ENCODE measurements around the gene COLGALT1. TPM values are rescaled to one million over a fixed set of nuclear protein-coding genes. Genes with fewer than 3 reads are reported as not detected.
A peak's percentile ranks its signal among the peaks of the same experiment; 100 is the strongest.

COLGALT1 gene
- total RNA-seq, 1 donor from 2014 or later: 38.4 TPM

- Histone ChIP-seq H3K79me2 (ENCODE audit: low read depth) (peaks cover 13% of the 10 kb centered on the region), H3K27me3 (no peaks in the 10 kb centered on the region), H3K4me1 (no peaks in the 10 kb centered on the region), H3F3A (ENCODE audit: low read depth) (peaks cover 28% of the 10 kb centered on the region), H3K36me3 (no peaks in the 10 kb centered on the region), H3K4me2 (no peak overlapping the region), H2AFZ (replicated peaks) (no peak overlapping the region), H3K27ac (peak overlapping the region; percentile 24), H3K4me3 (no peak overlapping the region), H4K20me1 (ENCODE audit: low read depth) (peaks cover 12% of the 10 kb centered on the region), H3K9ac (no peak overlapping the region), H3K9me3 (ENCODE audit: low read depth) (no peaks in the 10 kb centered on the region)
- H3K27me3 Mint-ChIP-seq (ENCODE audit: insufficient read depth, low read depth): peaks cover 3% of the 10 kb centered on the region
- TF ChIP-seq EZH2 (IDR thresholded peaks at IDR 0.05) (no peak), EZH2phosphoT487 (IDR thresholded peaks at IDR 0.05) (no peak)
- TF ChIP-seq, protein P1, sequence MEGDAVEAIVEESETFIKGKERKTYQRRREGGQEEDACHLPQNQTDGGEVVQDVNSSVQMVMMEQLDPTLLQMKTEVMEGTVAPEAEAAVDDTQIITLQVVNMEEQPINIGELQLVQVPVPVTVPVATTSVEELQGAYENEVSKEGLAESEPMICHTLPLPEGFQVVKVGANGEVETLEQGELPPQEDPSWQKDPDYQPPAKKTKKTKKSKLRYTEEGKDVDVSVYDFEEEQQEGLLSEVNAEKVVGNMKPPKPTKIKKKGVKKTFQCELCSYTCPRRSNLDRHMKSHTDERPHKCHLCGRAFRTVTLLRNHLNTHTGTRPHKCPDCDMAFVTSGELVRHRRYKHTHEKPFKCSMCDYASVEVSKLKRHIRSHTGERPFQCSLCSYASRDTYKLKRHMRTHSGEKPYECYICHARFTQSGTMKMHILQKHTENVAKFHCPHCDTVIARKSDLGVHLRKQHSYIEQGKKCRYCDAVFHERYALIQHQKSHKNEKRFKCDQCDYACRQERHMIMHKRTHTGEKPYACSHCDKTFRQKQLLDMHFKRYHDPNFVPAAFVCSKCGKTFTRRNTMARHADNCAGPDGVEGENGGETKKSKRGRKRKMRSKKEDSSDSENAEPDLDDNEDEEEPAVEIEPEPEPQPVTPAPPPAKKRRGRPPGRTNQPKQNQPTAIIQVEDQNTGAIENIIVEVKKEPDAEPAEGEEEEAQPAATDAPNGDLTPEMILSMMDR (IDR thresholded peaks at IDR 0.05): no peak
- H3K27ac Mint-ChIP-seq: peak overlapping the region; percentile 15
- no peak overlapping the region for H3K4me3 Mint-ChIP-seq
- DNase-seq (ENCODE audit: low spot score): no peak
- H3K36me3 Mint-ChIP-seq: peaks cover 12% of the 10 kb centered on the region
- no peaks in the 10 kb centered on the region for H3K9me3 Mint-ChIP-seq
- peaks cover 13% of the 10 kb centered on the region for H3K4me1 Mint-ChIP-seq
Measured at GRCh38 chr19:17560205-17560595, 4.8 kb downstream of the COLGALT1 start.

GRCh38 chr19:17562097-17562496 is 6.6 kb downstream of the COLGALT1 start:
- no peaks in the 10 kb centered on the region for H3K4me1 ChIP-seq
- H4K20me1 ChIP-seq (ENCODE audit: low read depth): peaks cover 3% of the 10 kb centered on the region
- no peak for DNase-seq (ENCODE audit: low spot score)
- no peak overlapping the region for H3K4me3 ChIP-seq
- H3K4me3 Mint-ChIP-seq: no peak overlapping the region
- no peaks in the 10 kb centered on the region for H3K27me3 ChIP-seq
- H3K79me2 ChIP-seq (ENCODE audit: low read depth): no peaks in the 10 kb centered on the region
- H3K4me2 ChIP-seq: no peak overlapping the region
- no peak overlapping the region for H2AFZ ChIP-seq (replicated peaks)
- no peaks in the 10 kb centered on the region for H3K36me3 ChIP-seq
- peaks cover 10% of the 10 kb centered on the region for H3K4me1 Mint-ChIP-seq
- H3K9ac ChIP-seq: no peak overlapping the region
- no peak overlapping the region for H3K27ac ChIP-seq
- peaks cover 14% of the 10 kb centered on the region for H3F3A ChIP-seq (ENCODE audit: low read depth)
- H3K36me3 Mint-ChIP-seq: peaks cover 12% of the 10 kb centered on the region
- H3K9me3 Mint-ChIP-seq: no peaks in the 10 kb centered on the region
- TF ChIP-seq EZH2phosphoT487 (IDR thresholded peaks at IDR 0.05) (no peak), EZH2 (IDR thresholded peaks at IDR 0.05) (no peak)
- TF ChIP-seq, protein P1 (IDR thresholded peaks at IDR 0.05): no peak
- peaks cover 3% of the 10 kb centered on the region for H3K27me3 Mint-ChIP-seq (ENCODE audit: insufficient read depth, low read depth)
- H3K27ac Mint-ChIP-seq: no peak overlapping the region
- H3K9me3 ChIP-seq (ENCODE audit: low read depth): no peaks in the 10 kb centered on the region

- Histone ChIP-seq H3K9ac (no peak overlapping the region), H3K79me2 (ENCODE audit: low read depth) (no peaks in the 10 kb centered on the region), H3K27me3 (no peaks in the 10 kb centered on the region), H3K4me3 (no peak overlapping the region), H3K4me2 (no peak overlapping the region), H2AFZ (replicated peaks) (no peak overlapping the region), H3F3A (ENCODE audit: low read depth) (peaks cover 13% of the 10 kb centered on the region), H4K20me1 (ENCODE audit: low read depth) (peaks cover 3% of the 10 kb centered on the region), H3K4me1 (no peaks in the 10 kb centered on the region), H3K36me3 (no peaks in the 10 kb centered on the region), H3K9me3 (ENCODE audit: low read depth) (no peaks in the 10 kb centered on the region), H3K27ac (no peak overlapping the region)
- Mint-ChIP-seq H3K4me3 (no peak overlapping the region), H3K36me3 (peaks cover 12% of the 10 kb centered on the region), H3K27ac (peak overlapping the region; percentile 42), H3K9me3 (no peaks in the 10 kb centered on the region), H3K4me1 (peaks cover 10% of the 10 kb centered on the region), H3K27me3 (ENCODE audit: insufficient read depth, low read depth) (peaks cover 3% of the 10 kb centered on the region)
- TF ChIP-seq, protein P1 (IDR thresholded peaks at IDR 0.05): no peak
- TF ChIP-seq EZH2 (IDR thresholded peaks at IDR 0.05) (no peak), EZH2phosphoT487 (IDR thresholded peaks at IDR 0.05) (no peak)
- DNase-seq (ENCODE audit: low spot score): no peak
Measured at GRCh38 chr19:17562561-17562960, 7.1 kb downstream of the COLGALT1 start.

Measured in neural progenitor cell (in vitro differentiated cells).